Measurements from ENCODE around the gene C17orf58. TPM values are rescaled to one million over a fixed set of nuclear protein-coding genes. Genes with fewer than 3 reads are reported as not detected.
"Not testable (repeated sequence)": the region's sequence is repeated elsewhere in the genome, so short reads cannot be mapped to it uniquely, and the experiment has no call there.

The C17orf58 gene
- total RNA-seq: 9.8 TPM

GRCh38 chr17:67996301-67997171 is at the start of gene C17orf58:
C17orf58 (minus strand) TSS chr17:67996469; CDS start chr17:67996198, 271 bp downstream.
- DNase-seq (ENCODE audit: extremely low spot score in 2 of 2); H3K27me3 ChIP-seq; intact Hi-C loops (cut with DNase I); H3K9me3 ChIP-seq; H3K36me3 ChIP-seq: not testable (repeated sequence)
- peaks cover 37% of the 10 kb centered on the region for H3K4me1 ChIP-seq
- H3K27ac ChIP-seq: peak within 1 kb of the TSS; percentile 98
- peak within 1 kb of the TSS; percentile 58 to 77 for H3K4me3 ChIP-seq

GRCh38 chr17:68036304-68037147 is 40.3 kb upstream of the C17orf58 start:
- intact Hi-C loops (cut with DNase I): loop anchor here (2.0 kb wide), 1 partner anchor 34 kb away; no protein-coding TSS in a partner anchor
- H3K27ac ChIP-seq: peak overlapping the region; percentile 85
- peak overlapping the region; percentile 96 for H3K4me3 ChIP-seq
- peaks cover 9% of the 10 kb centered on the region for H3K4me1 ChIP-seq
- no peaks in the 10 kb centered on the region for H3K27me3 ChIP-seq
- no peak for TF ChIP-seq CTCF (IDR thresholded peaks at IDR 0.05)
- no peak for TF ChIP-seq POLR2AphosphoS5 (IDR thresholded peaks at IDR 0.05; ENCODE audit: insufficient read depth in 1 of 2, low read depth in 1 of 2)
- no peak for TF ChIP-seq POLR2A (IDR thresholded peaks at IDR 0.05)
- peaks cover 0 to 26% of the 10 kb centered on the region in 2 donors for H3K36me3 ChIP-seq
- no peak for DNase-seq (ENCODE audit: extremely low spot score in 2 of 2)
- H3K9me3 ChIP-seq: no peaks in the 10 kb centered on the region

DNA sequence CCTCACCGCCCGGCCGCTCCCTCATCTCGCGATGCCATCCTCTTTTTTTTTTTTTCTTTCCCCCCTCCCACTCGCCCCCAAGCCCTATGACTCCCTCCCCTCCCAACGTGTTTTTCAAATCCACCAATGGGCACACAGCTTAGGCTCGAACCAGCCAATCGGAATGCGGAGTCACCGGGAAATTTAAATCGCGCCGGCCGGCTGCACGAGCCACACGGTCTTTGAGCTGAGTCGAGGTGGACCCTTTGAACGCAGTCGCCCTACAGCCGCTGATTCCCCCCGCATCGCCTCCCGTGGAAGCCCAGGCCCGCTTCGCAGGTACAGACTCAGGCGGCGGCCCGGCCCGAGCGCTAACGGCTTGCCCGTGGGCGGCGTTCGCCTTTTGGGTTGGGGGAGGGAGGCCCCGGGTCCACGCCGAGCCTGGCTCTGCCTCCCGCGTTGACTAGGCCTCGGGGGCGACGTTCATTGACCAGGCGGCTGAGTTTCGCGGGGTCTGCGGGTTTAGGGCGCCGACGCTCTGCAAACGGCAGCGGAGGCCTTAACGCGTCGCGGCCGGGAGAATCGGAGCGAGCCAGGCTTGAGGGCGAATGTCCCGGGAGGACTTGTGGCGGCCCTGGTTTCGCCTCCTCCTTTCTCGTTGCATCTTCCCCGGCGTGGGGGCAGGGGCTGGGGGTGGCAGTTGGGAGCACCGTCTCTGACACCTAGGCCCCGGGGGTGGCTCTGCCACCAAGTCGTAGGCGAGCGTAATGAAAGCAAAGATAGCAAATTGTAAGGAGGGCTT is 39.4 kb upstream of the C17orf58 start, which contains the start of gene KPNA2:
Gene KPNA2 (plus strand): TSS at position 213 of the 781 bp plus-strand sequence. CDS start 1,398 bp downstream, outside the sequence.
- intact Hi-C loops (cut with DNase I): loop anchor here (2.0 kb wide), 1 partner anchor 35 kb away; no protein-coding TSS in a partner anchor
- H3K9me3 ChIP-seq: no peaks in the 10 kb centered on the region
- peak within 1 kb of the TSS; percentile 96 for H3K4me3 ChIP-seq
- peak; percentile 97 for DNase-seq (ENCODE audit: extremely low spot score in 2 of 2)
- H3K27ac ChIP-seq: peak within 1 kb of the TSS; percentile 85
- no peaks in the 10 kb centered on the region for H3K27me3 ChIP-seq
- peaks cover 0 to 18% of the 10 kb centered on the region in 2 donors for H3K36me3 ChIP-seq
- H3K4me1 ChIP-seq: peaks cover 9% of the 10 kb centered on the region
- TF ChIP-seq POLR2A (IDR thresholded peaks at IDR 0.05) (peak in 1 of 2 donors; percentile 58), POLR2AphosphoS5 (IDR thresholded peaks at IDR 0.05; ENCODE audit: insufficient read depth in 1 of 2, low read depth in 1 of 2) (peak in 1 of 2 donors; percentile 93), CTCF (IDR thresholded peaks at IDR 0.05) (no peak)

DNA sequence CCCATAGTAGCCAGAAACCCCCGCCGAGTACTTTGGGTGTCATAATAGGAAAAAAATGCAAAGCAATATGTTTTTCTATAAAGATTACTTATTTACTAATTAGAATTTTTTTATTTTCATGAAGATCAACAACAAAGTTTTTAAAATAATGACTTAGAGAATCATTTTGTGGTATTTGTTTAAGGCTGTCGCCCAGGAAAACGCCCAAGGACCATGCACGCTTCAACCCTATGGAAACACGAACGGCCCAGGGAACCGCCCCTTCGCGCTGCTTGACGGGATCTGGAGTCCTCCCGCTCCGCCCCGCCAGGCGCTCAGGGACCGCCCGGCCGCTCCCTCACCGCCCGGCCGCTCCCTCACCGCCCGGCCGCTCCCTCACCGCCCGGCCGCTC is 38.9 kb upstream of the C17orf58 start:
- Histone ChIP-seq H3K9me3 (no peaks in the 10 kb centered on the region), H3K4me3 (peak overlapping the region; percentile 19 to 96), H3K27me3 (no peaks in the 10 kb centered on the region), H3K36me3 (peaks cover 0 to 15% of the 10 kb centered on the region in 2 donors), H3K4me1 (peaks cover 9% of the 10 kb centered on the region), H3K27ac (no peak overlapping the region)
- DNase-seq (ENCODE audit: extremely low spot score in 2 of 2): no peak
- intact Hi-C loops (cut with DNase I): no loop called here
- TF ChIP-seq POLR2AphosphoS5 (IDR thresholded peaks at IDR 0.05; ENCODE audit: insufficient read depth in 1 of 2, low read depth in 1 of 2) (peak in 1 of 2 donors; percentile 78), POLR2A (IDR thresholded peaks at IDR 0.05) (no peak)

- H3K4me1 ChIP-seq: peaks cover 9% of the 10 kb centered on the region
- intact Hi-C loops (cut with DNase I): no loop called here
- no peaks in the 10 kb centered on the region for H3K9me3 ChIP-seq
- H3K36me3 ChIP-seq: peaks cover 0 to 11% of the 10 kb centered on the region in 2 donors
- peak overlapping the region in 1 of 2 donors; percentile 96 for H3K4me3 ChIP-seq
- no peak for DNase-seq (ENCODE audit: extremely low spot score in 2 of 2)
- no peaks in the 10 kb centered on the region for H3K27me3 ChIP-seq
- H3K27ac ChIP-seq: no peak overlapping the region
- no peak for TF ChIP-seq POLR2AphosphoS5 (IDR thresholded peaks at IDR 0.05; ENCODE audit: insufficient read depth in 1 of 2, low read depth in 1 of 2)
- TF ChIP-seq CTCF (IDR thresholded peaks at IDR 0.05): no peak
- no peak for TF ChIP-seq POLR2A (IDR thresholded peaks at IDR 0.05)
Observed at GRCh38 chr17:68034452-68034776, 38.1 kb upstream of the C17orf58 start.

Measured in vagina (tissue), 2 donors.